GM18519 (cell line): ENCODE measurements around the gene KDM3B.
"Not testable (repeated sequence)": the region's sequence is repeated elsewhere in the genome, so short reads cannot be mapped to it uniquely, and the experiment has no call there.

Experiments used
- ATAC-seq: cut with Tn5 transposase; IDR thresholded peaks from one replicate; pipeline ENCODE4 v1.9.1; 2021; ENCODE audit warnings: mild to moderate bottlenecking, moderate library complexity; ENCODE audit not compliant: unreplicated experiment, low FRiP score

The KDM3B gene

DNA sequence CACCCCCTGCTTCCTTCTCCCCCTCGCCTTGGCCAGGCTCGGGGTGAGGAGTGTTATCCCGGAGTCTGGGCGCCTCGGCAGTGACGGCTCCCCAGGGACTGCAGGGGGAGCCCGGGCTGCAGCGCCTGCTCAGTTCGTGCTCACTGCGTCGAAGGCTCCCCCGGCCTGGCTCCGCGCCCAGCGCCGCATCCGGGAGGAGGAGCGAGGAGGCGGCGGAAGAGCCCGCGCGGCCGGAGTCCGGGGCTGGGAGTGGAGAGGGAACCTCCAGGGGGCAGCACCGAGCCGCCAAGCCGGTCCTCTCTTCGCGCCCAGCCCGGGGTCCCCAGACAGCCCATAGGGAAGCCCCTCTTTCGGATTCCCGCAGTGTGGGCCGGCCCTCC, 111.5 kb downstream of the KDM3B start:
- ATAC-seq = peak; percentile 45

DNA sequence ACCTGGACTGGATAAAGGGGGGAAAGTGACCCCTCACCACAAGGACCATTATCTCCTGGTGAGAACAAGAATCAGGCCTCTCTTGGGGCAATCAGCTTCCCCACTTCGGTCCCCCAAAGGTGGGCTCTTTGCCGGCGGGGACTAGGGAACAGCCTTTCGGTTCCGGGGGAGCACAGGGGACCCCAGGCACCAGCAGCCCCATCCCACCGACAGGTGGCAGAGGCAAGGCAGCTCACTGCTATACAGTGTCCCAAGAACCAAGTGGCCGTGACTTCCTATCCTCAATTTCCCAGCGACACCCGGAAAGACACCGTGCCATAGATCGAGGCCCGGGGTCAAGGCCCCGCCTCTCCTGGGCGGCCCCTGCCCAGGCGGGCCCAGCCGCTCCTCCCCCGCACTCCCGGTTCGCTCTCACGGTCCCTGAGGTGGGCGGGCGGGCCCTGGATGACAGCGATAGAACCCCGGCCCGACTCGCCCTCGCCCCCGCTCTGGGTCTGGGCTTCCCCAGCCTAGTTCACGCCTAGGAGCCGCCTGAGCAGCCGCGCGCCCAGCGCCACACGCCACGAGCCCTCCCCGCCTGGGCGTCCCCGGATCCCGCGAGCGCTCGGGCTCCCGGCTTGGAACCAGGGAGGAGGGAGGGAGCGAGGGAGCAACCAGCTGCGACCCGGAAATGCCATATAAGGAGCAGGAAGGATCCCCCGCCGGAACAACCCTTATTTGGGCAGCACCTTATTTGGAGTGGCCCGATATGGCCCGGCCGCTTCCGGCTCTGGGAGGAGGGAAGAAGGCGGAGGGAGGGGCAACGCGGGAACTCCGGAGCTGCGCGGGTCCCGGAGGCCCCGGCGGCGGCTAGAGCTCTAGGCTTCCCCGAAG, 112.1 kb downstream of the KDM3B start:
- peak; percentile 58 for ATAC-seq

DNA sequence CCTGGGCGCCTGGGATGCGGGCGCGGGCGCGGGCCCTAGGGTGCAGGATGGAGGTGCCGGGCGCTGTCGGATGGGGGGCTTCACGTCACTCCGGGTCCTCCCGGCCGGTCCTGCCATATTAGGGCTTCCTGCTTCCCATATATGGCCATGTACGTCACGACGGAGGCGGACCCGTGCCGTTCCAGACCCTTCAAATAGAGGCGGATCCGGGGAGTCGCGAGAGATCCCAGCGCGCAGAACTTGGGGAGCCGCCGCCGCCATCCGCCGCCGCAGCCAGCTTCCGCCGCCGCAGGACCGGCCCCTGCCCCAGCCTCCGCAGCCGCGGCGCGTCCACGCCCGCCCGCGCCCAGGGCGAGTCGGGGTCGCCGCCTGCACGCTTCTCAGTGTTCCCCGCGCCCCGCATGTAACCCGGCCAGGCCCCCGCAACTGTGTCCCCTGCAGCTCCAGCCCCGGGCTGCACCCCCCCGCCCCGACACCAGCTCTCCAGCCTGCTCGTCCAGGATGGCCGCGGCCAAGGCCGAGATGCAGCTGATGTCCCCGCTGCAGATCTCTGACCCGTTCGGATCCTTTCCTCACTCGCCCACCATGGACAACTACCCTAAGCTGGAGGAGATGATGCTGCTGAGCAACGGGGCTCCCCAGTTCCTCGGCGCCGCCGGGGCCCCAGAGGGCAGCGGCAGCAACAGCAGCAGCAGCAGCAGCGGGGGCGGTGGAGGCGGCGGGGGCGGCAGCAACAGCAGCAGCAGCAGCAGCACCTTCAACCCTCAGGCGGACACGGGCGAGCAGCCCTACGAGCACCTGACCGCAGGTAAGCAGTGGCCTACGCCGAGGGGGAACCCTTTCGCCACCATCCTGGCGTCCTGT, 113.0 kb downstream of the KDM3B start, which contains the start of gene EGR1:
Gene EGR1 (plus strand): TSS at position 219 of the 864 bp plus-strand sequence. CDS start 283 bp downstream, at position 502.
- ATAC-seq = peak; percentile 39

- ATAC-seq = no peak
Measured at GRCh38 chr5:138466125-138466899, 113.8 kb downstream of the KDM3B start.

DNA sequence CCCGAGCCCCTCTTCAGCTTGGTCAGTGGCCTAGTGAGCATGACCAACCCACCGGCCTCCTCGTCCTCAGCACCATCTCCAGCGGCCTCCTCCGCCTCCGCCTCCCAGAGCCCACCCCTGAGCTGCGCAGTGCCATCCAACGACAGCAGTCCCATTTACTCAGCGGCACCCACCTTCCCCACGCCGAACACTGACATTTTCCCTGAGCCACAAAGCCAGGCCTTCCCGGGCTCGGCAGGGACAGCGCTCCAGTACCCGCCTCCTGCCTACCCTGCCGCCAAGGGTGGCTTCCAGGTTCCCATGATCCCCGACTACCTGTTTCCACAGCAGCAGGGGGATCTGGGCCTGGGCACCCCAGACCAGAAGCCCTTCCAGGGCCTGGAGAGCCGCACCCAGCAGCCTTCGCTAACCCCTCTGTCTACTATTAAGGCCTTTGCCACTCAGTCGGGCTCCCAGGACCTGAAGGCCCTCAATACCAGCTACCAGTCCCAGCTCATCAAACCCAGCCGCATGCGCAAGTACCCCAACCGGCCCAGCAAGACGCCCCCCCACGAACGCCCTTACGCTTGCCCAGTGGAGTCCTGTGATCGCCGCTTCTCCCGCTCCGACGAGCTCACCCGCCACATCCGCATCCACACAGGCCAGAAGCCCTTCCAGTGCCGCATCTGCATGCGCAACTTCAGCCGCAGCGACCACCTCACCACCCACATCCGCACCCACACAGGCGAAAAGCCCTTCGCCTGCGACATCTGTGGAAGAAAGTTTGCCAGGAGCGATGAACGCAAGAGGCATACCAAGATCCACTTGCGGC, 114.6 kb downstream of the KDM3B start:
- no peak for ATAC-seq

- ATAC-seq = no peak
Measured at GRCh38 chr5:138467711-138468132, 115.2 kb downstream of the KDM3B start.

DNA sequence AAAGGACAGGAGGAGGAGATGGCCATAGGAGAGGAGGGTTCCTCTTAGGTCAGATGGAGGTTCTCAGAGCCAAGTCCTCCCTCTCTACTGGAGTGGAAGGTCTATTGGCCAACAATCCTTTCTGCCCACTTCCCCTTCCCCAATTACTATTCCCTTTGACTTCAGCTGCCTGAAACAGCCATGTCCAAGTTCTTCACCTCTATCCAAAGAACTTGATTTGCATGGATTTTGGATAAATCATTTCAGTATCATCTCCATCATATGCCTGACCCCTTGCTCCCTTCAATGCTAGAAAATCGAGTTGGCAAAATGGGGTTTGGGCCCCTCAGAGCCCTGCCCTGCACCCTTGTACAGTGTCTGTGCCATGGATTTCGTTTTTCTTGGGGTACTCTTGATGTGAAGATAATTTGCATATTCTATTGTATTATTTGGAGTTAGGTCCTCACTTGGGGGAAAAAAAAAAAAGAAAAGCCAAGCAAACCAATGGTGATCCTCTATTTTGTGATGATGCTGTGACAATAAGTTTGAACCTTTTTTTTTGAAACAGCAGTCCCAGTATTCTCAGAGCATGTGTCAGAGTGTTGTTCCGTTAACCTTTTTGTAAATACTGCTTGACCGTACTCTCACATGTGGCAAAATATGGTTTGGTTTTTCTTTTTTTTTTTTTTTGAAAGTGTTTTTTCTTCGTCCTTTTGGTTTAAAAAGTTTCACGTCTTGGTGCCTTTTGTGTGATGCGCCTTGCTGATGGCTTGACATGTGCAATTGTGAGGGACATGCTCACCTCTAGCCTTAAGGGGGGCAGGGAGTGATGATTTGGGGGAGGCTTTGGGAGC, 115.9 kb downstream of the KDM3B start:
- no peak for ATAC-seq

DNA sequence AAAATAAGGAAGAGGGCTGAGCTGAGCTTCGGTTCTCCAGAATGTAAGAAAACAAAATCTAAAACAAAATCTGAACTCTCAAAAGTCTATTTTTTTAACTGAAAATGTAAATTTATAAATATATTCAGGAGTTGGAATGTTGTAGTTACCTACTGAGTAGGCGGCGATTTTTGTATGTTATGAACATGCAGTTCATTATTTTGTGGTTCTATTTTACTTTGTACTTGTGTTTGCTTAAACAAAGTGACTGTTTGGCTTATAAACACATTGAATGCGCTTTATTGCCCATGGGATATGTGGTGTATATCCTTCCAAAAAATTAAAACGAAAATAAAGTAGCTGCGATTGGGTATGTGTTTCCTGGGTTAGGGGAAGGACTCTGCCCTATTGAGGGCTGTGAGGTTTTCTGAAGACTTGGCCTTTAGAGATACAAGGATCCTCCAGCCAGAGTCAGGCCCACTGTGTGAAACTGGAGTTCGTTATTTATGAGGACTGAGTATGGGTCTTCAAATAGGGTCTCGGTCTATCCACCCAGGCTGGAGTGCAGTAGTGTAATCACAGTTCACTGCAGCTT, 116.6 kb downstream of the KDM3B start:
- ATAC-seq = no peak

- ATAC-seq = no peak
Measured at GRCh38 chr5:138469540-138470321, 117.2 kb downstream of the KDM3B start.

GRCh38 chr5:138470322-138471051, 118.0 kb downstream of the KDM3B start:
- ATAC-seq = no peak

DNA sequence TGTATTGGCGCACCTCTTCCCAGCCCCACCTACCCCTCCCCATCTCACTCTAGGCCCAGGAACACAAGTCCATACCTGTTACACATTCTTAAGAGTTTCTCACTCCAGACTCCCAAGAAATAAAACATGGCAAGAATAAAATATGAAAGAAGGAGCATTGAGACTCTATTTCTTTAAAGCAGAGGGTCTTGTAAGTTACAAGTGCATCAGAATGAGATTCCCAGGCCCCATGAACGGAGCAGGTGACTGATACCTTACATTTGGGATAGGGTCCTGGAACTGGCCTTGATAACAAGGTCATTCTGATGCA, 118.5 kb downstream of the KDM3B start:
- ATAC-seq = no peak

- no peak for ATAC-seq
Measured at GRCh38 chr5:138472353-138472752, 119.9 kb downstream of the KDM3B start.

- not testable (repeated sequence) for ATAC-seq
Measured at GRCh38 chr5:138473151-138473550, 120.7 kb downstream of the KDM3B start.

DNA sequence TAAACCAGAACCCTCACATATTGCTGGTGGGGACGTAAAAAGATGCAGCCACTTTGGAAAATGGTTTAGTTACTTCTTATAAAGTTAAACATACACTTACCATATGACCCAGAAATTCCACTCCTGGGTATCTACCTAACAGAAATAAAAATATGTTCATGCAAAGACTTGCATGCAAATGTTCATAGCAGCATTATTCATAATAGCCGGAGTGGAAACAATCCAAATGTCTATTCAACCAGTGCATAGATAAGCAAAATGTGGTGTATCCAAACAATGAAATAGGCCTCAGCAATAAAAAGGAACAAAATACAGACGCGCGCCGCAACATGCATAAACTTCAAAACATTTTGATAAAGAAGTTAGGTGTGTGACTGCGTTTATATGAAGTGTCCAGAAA, 124.4 kb downstream of the KDM3B start:
- no peak for ATAC-seq

DNA sequence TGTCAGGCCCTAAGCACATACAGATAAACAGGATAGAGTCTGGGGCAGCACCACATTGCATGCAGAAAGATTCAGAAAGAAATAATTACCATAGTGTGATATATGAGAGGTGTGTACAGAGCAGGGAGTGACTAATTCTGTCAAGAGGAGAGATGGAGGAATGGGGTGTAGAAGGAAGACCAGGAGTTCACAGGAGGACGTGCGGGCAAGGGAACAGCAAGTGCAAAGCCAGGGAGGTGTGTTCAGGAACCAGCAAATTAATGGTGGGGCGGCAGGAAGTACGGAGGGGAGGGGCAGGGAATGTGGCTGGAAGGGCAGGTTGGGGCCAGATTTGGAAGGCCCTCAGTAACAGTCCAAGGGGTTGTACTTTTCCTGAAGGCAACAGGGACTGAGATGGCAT, 130.2 kb downstream of the KDM3B start:
- no peak for ATAC-seq
